HG03108 (cell line): ENCODE results near the gene MTMR1.

Experiments used
- ATAC-seq: cut with Tn5 transposase; IDR thresholded peaks from one replicate; pipeline ENCODE4 v1.9.1; 2021; ENCODE audit warnings: moderate library complexity; ENCODE audit not compliant: unreplicated experiment

MTMR1 gene

GRCh38 chrX:150692831-150693724, at the start of gene MTMR1:
TSS of gene MTMR1 (plus strand) at chrX:150693396. CDS start at chrX:150693531, 135 bp downstream.
- ATAC-seq: peak; percentile 32

GRCh38 chrX:150643958-150644357, 49.2 kb upstream of the MTMR1 start:
- no peak for ATAC-seq

- no peak for ATAC-seq
Measured at GRCh38 chrX:150644422-150644821, 48.8 kb upstream of the MTMR1 start.

- no peak for ATAC-seq
Measured at GRCh38 chrX:150647331-150647730, 45.9 kb upstream of the MTMR1 start.

- no peak for ATAC-seq
Measured at GRCh38 chrX:150648296-150648940, 44.8 kb upstream of the MTMR1 start.

- ATAC-seq: no peak
Measured at GRCh38 chrX:150649096-150649870, 43.9 kb upstream of the MTMR1 start.

GRCh38 chrX:150651906-150652305, 41.3 kb upstream of the MTMR1 start:
- no peak for ATAC-seq

- ATAC-seq: no peak
Measured at GRCh38 chrX:150655788-150656187, 37.4 kb upstream of the MTMR1 start.

GRCh38 chrX:150663073-150663472, 30.1 kb upstream of the MTMR1 start:
- ATAC-seq: no peak

- ATAC-seq: no peak
Measured at GRCh38 chrX:150664290-150664689, 28.9 kb upstream of the MTMR1 start.

GRCh38 chrX:150676221-150676620, 17.0 kb upstream of the MTMR1 start:
- no peak for ATAC-seq

GRCh38 chrX:150680974-150681373, 12.2 kb upstream of the MTMR1 start:
- ATAC-seq: no peak

GRCh38 chrX:150683112-150683511, 10.1 kb upstream of the MTMR1 start:
- no peak for ATAC-seq

- ATAC-seq: no peak
Measured at GRCh38 chrX:150683536-150684146, 9.6 kb upstream of the MTMR1 start.

- no peak for ATAC-seq
Measured at GRCh38 chrX:150688911-150689451, 4.2 kb upstream of the MTMR1 start.

- no peak for ATAC-seq
Measured at GRCh38 chrX:150690126-150690525, 3.1 kb upstream of the MTMR1 start.

GRCh38 chrX:150692296-150692695, 900 bp upstream of the MTMR1 start:
- no peak for ATAC-seq

- peak; percentile 68 for ATAC-seq
Measured at GRCh38 chrX:150693725-150694574, 754 bp downstream of the MTMR1 start.

- no peak for ATAC-seq
Measured at GRCh38 chrX:150694738-150695410, 1.7 kb downstream of the MTMR1 start.
